ENCODE data around the gene HKDC1. TPM values are rescaled to one million over a fixed set of nuclear protein-coding genes. Genes with fewer than 3 reads are reported as not detected.

The HKDC1 gene
- total RNA-seq, 1 experiment from 2014 or later: 0.52 TPM

- TF ChIP-seq CTCF (conservative IDR thresholded peaks at IDR 0.05; ENCODE audit: low read depth, low read length) (no peak), EZH2 (IDR thresholded peaks at IDR 0.05; ENCODE audit: borderline replicate concordance, low read depth, low read length, poor library complexity, severe bottlenecking) (no peak)
- Histone ChIP-seq H3K9me3 (ENCODE audit: low read depth, low read length, poor library complexity, severe bottlenecking) (no peaks in the 10 kb centered on the region), H3K4me1 (ENCODE audit: insufficient read depth, low read length, poor library complexity, severe bottlenecking) (peaks cover 12% of the 10 kb centered on the region), H3K36me3 (ENCODE audit: insufficient read depth, low read length, poor library complexity, severe bottlenecking) (no peaks in the 10 kb centered on the region), H3K27ac (ENCODE audit: low read depth, low read length, poor library complexity, severe bottlenecking) (no peak overlapping the region), H3K27me3 (replicated peaks; ENCODE audit: insufficient read depth, low read depth, low read length, poor library complexity) (no peaks in the 10 kb centered on the region), H3K4me3 (ENCODE audit: low read depth, low read length, poor library complexity, severe bottlenecking) (no peak overlapping the region)
- ChIA-PET CTCF (no interaction called here), POLR2A (ENCODE audit: low non-redundant PET) (no interaction called here)
- no TSS peak for BruUV-seq (replicated peaks)
- intact Hi-C loops (cut with micrococcal nuclease; ENCODE audit: unreplicated experiment): no loop called here
- no peak for DNase-seq (ENCODE audit: low spot score)
These were observed 26.6 kb downstream of the HKDC1 start for GRCh38 chr10:69246581-69247312.

GRCh38 chr10:69247313-69247710, 27.2 kb downstream of the HKDC1 start:
- no peak overlapping the region for H3K4me3 ChIP-seq (ENCODE audit: low read depth, low read length, poor library complexity, severe bottlenecking)
- no TSS peak for BruUV-seq (replicated peaks)
- POLR2A ChIA-PET (ENCODE audit: low non-redundant PET): no interaction called here
- H3K4me1 ChIP-seq (ENCODE audit: insufficient read depth, low read length, poor library complexity, severe bottlenecking): peaks cover 11% of the 10 kb centered on the region
- H3K27me3 ChIP-seq (replicated peaks; ENCODE audit: insufficient read depth, low read depth, low read length, poor library complexity): no peaks in the 10 kb centered on the region
- H3K9me3 ChIP-seq (ENCODE audit: low read depth, low read length, poor library complexity, severe bottlenecking): no peaks in the 10 kb centered on the region
- no peaks in the 10 kb centered on the region for H3K36me3 ChIP-seq (ENCODE audit: insufficient read depth, low read length, poor library complexity, severe bottlenecking)
- TF ChIP-seq CTCF (conservative IDR thresholded peaks at IDR 0.05; ENCODE audit: low read depth, low read length): no peak
- TF ChIP-seq EZH2 (IDR thresholded peaks at IDR 0.05; ENCODE audit: borderline replicate concordance, low read depth, low read length, poor library complexity, severe bottlenecking): no peak
- CTCF ChIA-PET: no interaction called here
- intact Hi-C loops (cut with micrococcal nuclease; ENCODE audit: unreplicated experiment): no loop called here
- no peak overlapping the region for H3K27ac ChIP-seq (ENCODE audit: low read depth, low read length, poor library complexity, severe bottlenecking)
- DNase-seq (ENCODE audit: low spot score): no peak

- no peaks in the 10 kb centered on the region for H3K36me3 ChIP-seq (ENCODE audit: insufficient read depth, low read length, poor library complexity, severe bottlenecking)
- intact Hi-C loops (cut with micrococcal nuclease; ENCODE audit: unreplicated experiment): no loop called here
- peaks cover 2% of the 10 kb centered on the region for H3K4me1 ChIP-seq (ENCODE audit: insufficient read depth, low read length, poor library complexity, severe bottlenecking)
- CTCF ChIA-PET: no interaction called here
- no peaks in the 10 kb centered on the region for H3K27me3 ChIP-seq (replicated peaks; ENCODE audit: insufficient read depth, low read depth, low read length, poor library complexity)
- TF ChIP-seq EZH2 (IDR thresholded peaks at IDR 0.05; ENCODE audit: borderline replicate concordance, low read depth, low read length, poor library complexity, severe bottlenecking): no peak
- POLR2A ChIA-PET (ENCODE audit: low non-redundant PET): no interaction called here
- H3K9me3 ChIP-seq (ENCODE audit: low read depth, low read length, poor library complexity, severe bottlenecking): no peaks in the 10 kb centered on the region
- no peak overlapping the region for H3K4me3 ChIP-seq (ENCODE audit: low read depth, low read length, poor library complexity, severe bottlenecking)
- no TSS peak for BruUV-seq (replicated peaks)
- H3K27ac ChIP-seq (ENCODE audit: low read depth, low read length, poor library complexity, severe bottlenecking): no peak overlapping the region
- no peak for DNase-seq (ENCODE audit: low spot score)
These were observed 28.1 kb downstream of the HKDC1 start for GRCh38 chr10:69248117-69248730.
